RCC 7860 (cell line): Measurements from ENCODE around the gene RHBDD3.
"Not testable (repeated sequence)": the region's sequence is repeated elsewhere in the genome, so short reads cannot be mapped to it uniquely, and the experiment has no call there.

Experiments used
- DNase-seq: peaks from one replicate; pipeline ENCODE4 v3.0.0-alpha.2; 2015; ENCODE audit warnings: low spot score
- FAIRE-seq: peaks from 2 replicates; lab custom pipeline; 2012; peaks lifted over from hg19 to GRCh38; lab: Jason Lieb, UNC

The RHBDD3 gene

DNA sequence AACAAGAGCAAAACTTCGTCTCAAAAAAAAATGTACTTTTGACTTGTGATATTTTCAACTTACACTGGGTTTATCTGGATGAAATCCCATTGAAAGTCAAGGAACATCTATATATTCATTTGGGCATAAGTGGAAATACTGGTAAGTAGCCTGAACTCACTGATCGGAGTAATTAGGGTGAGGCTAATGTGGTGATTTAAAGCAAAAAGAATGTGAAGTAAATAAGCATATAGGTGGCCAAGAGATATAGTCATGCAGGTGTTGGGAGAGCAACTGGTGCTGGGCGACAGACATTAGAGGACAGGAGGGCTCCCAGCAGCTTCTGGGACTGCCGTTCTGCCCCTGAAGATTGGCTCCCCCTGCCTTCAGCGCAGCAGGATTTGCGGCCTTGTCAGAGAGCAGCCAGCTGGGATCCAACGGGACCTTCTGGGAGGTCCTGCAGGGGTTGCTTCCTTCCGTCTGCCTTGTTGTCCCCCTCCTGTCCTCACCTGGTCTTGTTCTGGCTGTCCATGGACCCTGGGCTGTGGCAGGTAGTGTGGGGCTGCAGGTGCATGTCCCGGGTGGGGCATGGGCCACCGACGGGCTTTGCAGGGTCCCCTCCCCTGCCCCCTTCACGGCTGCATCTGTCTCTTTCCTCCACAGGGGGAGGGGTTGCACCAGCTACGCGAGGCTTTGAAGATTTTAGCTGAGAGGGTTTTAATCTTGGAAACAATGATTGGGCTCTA lies 14.1 kb downstream of the RHBDD3 start:
- no peak for FAIRE-seq

DNA sequence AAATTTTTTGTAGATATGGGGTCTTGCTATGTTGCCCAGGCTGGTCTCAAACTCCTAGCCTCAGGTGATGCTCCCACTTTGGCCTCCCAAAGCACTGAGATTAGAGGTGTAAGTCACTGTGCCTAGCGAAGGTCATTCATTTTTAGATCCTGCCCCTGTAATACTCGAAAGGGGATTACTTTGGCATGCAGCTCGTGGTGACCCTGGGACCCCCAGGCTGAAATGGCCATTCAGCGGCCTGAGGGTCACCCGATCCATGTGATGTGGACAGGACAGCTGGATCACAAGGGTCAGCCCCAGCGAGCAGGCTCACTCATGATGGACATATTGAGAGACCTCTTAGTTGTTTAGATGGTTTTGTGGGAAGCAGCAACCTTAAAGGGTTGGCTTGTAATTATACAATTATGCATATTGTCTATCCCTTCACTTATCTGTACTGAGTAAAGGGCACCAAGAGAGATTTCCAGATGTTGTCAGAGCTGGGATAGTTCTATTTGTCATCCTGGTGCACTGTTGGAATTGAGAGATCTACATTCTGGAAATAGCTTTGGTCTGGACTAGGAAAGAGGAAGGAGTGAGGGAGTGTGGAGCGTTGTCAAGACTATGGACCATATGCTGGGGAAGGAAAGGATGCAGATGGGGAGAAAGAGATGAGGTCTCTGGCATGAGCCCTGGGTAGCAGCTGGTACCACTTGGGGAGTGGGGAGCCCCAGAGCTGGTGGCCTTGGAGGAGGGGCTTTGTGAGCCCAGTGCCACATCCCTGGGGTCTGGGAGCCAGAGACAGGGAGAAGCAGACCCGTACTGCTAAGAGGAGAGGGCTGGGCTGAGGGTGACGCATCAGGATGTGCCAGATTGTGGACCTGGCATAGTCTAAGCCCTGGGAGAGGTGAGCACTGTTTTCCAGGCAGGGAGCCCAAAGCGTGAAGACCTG lies 15.5 kb downstream of the RHBDD3 start:
- FAIRE-seq = no peak

More for the DNA sequence above, 14.1 kb downstream of the RHBDD3 start:
- DNase-seq = no peak

DNA sequence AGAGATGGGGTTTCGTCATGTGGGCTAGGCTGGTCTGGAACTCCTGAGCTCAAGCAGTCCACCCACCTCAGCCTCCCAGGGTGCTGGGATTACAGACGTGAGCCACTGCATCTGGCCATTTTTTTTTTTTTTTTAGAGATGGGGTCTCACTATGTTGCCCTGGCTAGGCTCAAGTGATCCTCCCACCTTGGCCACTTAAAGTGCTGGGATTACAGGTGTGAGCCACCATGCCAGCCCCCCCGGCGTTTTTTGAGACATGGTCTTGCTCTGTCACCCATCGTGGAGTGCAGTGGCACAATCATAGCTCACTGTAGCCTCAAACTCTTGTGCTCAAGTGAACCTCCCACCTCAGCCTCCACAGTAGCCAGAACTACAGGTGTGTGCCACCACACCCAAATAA lies 16.5 kb downstream of the RHBDD3 start:
- DNase-seq (no peak), FAIRE-seq (no peak)

More for the DNA sequence above, 15.5 kb downstream of the RHBDD3 start:
- no peak for DNase-seq

GRCh38 chr22:29247891-29248290 lies 19.9 kb downstream of the RHBDD3 start:
- not testable (repeated sequence) for FAIRE-seq, DNase-seq

DNA sequence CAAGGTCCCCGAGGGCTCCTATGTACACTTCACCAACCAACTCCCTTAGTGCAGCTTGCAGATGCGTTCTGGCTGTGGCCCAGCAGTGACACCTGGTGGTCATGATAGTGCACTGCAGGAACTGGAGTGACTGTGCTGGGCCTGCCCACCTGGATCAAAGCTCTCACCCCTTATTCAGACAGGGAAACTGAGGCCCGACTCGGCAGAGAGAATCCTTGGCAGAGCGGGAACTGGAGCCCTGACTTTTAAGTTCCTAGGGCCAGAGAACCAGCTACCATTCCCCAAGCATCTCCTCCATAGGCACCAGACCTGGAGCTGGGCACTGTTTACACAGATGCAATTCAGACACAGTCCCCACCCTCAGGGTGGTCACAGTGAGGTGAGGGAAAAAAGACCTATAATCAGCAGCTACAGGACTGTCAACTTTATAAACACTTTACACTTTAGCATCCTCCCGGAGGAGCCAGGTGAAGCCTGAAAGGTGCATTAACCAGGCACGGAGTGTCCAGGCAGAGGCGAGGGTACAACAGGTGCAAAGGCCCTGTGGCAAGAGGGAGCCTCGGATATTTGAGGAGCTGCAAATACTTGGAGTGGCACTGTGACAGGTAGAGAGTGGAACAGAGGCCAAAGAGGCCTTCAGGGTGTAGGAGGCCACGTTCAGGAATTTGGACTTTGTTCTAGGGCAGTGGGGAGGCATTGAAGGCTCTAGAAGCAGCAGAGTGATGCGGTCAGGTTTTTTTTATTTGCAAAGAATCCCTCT lies 22.0 kb downstream of the RHBDD3 start:
- no peak for FAIRE-seq

DNA sequence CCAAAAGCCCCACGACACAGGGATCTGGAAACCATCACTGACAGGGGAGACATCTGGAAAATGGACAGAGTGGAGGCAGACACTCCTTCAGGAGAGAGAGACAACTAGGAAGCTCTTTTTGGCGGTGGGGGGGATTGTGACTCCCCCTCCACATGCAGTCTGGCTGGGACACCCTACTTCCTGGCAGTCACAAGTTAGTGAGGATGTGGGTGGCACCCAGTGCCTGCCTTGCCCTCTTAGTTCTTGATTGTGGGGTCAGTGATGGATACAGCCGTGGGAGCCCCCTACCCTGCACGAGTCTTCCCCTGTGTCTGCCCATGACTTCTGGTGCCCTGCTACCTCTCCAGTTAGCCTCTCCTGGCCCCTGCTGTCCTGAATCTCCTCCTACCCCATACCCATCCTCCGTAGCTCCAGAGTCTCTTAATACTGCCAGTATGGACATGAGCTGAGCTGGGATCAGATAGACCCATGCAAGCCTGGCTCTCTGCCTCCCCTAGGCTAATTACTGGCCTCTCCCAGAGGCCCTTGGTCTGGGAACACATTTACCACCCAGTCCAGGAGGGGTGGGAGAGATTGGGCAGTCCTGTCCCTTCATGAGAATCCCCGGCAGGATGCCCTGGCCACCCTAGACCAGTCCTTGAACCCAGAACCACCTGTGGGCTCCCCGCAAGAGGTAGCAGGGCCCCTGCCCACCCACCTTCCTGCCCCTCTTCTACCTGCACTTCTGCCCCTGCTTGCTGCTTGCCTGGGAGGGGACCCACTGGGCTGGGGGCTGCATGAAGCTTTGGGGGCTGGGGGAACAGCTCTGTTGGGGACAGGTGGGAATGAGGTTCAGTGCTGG lies 22.8 kb downstream of the RHBDD3 start:
- DNase-seq (no peak), FAIRE-seq (no peak)

More for the DNA sequence above, 22.0 kb downstream of the RHBDD3 start:
- DNase-seq = peak; percentile 54

DNA sequence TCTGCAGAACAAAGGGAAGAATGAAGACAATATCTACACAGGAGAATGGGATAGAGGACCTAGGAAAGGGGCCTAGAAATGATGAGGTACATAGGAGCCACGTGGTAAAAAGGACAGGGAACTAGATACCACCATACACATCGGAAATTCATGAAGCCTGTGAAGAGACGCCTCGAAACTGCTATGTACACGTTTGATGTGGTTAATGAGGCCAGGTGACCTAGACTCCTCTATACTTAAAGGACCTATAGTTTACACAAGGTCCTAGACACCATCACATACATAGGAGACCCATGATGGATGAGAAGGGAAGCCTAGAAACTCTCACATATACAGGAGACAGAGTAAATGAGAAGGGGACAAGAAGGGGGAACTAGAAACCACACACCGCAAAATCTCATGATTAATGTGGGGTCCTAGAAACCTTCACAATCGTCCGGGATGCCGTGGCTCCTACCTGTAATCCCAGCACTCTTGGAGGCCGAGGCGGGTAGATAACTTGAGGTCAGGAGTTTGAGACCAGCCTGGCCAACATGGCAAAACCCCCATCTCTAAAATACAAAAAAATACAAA lies 23.8 kb downstream of the RHBDD3 start:
- FAIRE-seq = no peak
- no peak for DNase-seq

DNA sequence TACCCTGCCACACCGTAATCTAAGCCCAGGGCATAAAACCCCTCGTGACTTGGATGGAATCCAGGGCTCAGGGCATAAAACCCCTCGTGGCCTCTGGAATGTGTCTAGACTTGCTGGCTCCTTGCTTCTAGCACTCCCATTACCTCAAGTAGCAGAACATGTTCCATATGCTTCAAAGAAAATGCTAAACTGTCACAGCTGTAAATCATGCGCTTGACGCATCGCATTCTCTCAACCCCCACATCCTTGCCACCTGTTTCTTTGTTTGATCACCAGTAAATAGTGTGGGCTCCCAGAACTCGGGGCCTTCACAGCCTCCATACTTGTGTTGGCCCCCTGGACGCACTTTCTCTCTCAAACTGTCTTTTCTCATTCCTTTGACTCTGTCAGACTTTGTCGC lies 27.3 kb downstream of the RHBDD3 start:
- not testable (repeated sequence) for FAIRE-seq, DNase-seq

DNA sequence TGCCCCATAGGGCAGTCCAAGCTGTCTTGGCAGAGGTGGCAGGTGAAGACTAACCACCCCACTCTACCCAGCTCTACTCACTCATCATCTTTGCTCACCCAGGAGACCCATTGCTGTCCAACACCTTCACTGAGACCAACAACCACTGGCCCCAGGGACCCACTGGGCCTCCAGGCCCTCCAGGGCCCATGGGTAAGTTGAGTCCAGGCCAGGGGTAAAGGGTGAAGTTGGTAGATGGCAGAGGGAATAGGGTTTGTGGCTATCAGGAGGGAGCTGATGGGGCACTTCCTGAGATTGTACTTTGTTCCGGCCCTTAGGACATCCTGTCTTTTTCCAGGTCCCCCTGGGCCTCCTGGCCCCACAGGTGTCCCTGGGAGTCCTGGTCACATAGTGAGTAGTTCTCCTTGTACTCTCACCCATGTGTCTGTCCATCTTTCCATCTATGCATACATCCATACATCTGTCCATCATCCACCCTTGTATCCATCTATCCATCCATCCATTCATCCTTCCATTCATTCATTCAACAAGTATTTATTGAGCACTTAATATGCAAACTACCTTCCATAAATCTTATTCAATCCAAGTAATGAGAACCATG lies 34.4 kb downstream of the RHBDD3 start:
- FAIRE-seq = no peak
- DNase-seq = no peak

- DNase-seq (no peak), FAIRE-seq (no peak)
These were observed 35.5 kb downstream of the RHBDD3 start for GRCh38 chr22:29231971-29232959.

DNA sequence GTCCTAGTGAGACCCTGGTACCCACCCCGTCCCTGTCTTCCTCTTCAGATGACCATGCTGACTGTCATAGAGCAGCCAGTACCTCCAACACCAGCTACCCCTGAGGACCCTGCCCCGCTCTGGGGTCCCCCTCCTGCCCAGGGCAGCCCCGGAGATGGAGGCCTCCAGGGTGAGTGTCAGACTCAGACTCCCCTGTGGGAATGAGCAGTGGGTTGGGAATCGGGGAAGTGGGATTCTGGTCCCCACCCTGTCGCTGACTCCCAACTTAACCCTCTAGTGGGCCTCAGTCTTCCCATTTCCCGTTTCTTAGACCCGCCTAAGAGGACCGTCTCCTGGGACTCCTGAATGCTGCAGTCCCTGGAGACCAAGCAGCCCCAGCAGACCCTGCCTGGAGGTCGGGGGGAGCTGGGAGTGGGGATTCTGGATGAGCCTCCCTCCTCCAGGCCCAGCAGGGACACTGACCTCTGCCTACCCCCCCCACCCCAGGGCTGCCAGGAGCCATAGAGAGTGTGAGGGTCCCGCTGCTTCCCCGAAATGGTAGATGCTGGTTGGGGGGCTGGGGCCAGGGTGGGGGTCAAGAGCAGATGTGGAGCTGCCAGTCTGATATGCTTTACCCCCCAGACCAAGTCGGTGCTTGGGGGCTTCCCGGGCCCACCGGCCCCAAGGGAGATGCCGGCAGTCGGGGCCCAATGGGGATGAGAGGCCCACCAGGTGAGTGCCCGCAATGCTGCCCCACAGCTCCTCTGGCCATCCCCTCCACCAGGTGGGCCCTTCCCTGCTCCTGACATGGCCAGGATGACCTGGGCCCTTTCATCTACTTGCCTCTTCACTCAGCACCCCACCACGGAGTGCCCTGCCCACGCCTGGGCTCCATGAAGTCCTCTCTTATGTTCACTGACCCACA lies 36.6 kb downstream of the RHBDD3 start:
- FAIRE-seq (no peak), DNase-seq (no peak)

DNA sequence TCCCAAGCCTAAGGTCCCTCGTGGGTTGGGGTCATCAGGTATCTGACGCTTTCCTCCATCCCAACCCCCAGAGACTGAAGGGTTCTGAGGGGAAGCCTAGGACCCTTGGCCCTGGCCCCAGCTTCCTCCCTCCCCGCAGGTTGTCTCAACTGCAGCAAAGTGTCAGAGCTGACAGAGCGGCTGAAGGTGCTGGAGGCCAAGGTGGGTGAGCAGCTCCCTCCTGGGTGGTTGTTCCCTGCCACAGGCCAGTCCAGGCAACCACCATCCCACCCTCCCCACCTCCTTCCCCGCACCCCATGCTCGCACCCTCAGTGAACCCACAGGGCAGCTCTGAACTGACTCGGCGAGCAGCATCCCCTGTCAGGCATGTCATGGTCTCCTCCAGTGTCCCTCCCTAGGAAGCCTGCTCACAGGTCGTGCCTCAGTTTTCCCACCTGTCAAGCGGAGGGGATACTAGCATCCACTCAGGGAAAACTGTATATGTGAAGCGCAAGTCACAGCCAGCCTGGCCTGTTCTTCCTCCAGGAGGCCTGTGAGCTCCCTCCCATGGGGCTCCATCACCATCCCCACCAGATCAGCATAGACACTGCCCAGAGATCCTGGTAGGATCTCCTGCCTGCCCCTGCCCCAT lies 41.3 kb downstream of the RHBDD3 start:
- FAIRE-seq (no peak), DNase-seq (no peak)

DNA sequence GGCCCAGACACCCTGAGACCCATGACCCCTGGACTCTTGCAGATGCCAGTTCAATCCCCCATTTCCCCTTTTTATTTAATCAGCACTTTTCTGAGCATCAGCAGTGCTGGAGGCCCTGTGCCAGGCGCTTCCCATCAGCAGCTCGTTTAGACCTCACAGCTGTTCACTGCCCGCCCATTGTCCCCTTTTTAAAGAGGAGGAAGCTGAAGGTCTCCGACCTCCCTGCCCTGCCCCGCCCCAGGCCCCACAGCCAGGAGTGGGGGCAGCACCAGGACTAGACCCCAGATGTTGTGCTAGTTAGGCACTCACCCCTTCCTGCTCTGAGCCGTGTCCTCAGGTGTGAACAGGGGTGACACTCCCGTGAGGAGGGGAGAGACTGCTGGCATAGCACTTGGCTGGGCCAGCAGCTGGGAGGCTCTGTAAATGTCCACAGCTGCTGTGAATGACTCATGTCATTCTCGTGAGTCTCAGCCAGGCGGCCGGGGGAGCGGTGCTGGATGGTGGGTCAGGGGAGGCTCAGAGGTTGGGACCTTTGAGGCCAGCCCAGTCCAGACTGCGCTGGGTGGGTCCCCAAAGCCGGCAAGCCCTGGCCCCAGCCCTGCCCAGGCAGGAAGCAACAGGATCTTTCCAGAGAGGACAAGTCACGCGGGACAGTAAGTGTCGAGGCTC lies 42.2 kb downstream of the RHBDD3 start:
- DNase-seq (no peak), FAIRE-seq (no peak)

DNA sequence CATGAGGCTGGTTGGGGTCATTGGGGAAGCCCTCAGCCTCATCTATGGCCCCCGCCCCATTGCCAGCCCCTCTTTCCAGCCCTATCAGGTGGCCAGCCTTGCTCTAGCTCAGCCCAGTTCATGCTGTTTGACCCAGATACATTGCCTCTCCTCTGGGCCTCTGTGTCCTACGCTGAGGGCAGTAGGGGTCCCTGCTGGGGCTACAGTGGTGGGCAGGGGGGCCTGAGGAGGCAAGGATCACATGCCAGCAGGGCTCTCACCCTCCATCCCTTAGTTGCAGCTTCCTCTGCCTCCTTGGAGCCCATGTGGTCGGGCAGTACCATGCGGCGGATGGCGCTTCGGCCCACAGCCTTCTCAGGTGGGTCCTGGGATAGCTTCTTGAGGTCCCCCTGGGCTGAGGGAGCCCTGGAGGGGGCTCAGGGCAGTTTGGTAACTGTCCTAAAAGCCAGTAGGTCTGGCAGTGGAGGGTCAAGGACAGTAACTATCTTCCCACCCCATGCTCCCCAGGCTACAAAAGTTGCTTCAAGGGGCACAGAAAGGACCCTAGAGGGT lies 42.8 kb downstream of the RHBDD3 start:
- DNase-seq (no peak), FAIRE-seq (no peak)

DNA sequence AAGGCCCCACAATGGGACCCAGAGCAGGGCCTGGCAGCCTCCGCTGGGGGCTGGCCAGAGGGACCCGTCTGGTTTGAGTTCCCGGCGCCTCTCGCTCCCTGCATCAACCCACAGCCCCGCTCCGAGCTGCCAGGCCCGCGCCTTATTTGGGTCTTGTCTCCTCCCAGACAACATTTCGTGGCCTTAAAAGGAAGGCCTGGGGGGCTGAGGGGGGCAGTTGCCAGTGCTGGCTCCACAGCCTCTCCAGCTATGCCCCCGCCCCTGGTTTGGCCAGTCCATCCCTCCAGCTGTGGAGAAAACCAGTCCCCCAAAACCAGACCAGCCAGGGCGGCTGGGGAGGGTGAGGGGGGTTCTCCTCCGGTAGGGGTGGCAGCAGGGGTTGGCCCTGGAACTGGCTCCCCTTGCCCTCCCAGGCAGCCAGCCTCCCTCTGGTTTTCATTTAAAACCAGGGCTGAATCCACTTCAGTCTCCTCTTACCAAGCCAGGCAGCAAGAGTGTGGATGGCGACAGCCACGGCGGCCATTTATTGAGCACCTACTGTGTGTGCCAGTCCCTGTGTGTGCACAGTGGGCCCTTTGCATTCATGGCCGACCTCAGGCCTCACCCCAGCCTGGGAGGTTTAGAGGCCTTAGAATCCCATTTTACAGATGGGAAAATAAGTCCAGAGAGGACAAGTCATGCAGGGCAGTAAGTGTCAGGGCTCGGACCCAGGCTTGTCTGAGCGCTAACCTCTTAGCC lies 43.5 kb downstream of the RHBDD3 start:
- DNase-seq (no peak), FAIRE-seq (no peak)
